Keratinocyte (primary cell): ENCODE results near the gene PAPSS2. TPM values are rescaled to one million over a fixed set of nuclear protein-coding genes. Genes with fewer than 3 reads are reported as not detected.
A peak's percentile ranks its signal among the peaks of the same experiment; 100 is the strongest.

Experiments
- DNase-seq: peaks from one replicate; pipeline ENCODE4 v3.0.0-alpha.2; 2011; ENCODE audit warnings: low read depth, missing footprints, low spot score
- FAIRE-seq: peaks from 2 replicates; lab custom pipeline; 2011; peaks lifted over from hg19 to GRCh38; lab: Jason Lieb, UNC
- H2AFZ ChIP-seq: 2 replicates; pipeline ENCODE4 v1.6.0; 2012; ENCODE audit warnings: low read length, control low read depth, inconsistent platforms; ENCODE audit not compliant: control insufficient read depth
- H3K27ac ChIP-seq: 2 replicates; pipeline ENCODE4 v1.5.1; 2011; ENCODE audit warnings: low read length; ENCODE audit not compliant: control insufficient read depth, insufficient read depth
- H3K27me3 ChIP-seq: 3 replicates; pipeline ENCODE4 v1.6.0; 2011; ENCODE audit warnings: low read length; ENCODE audit not compliant: control insufficient read depth, insufficient read depth; ENCODE audit errors: extremely low read depth
- H3K36me3 ChIP-seq, 2 experiments: 2 replicates in 1 of 2; 3 replicates in 1 of 2; pipeline ENCODE4 v1.5.1; 2011; ENCODE audit warnings: low read length in 2 of 2, mild to moderate bottlenecking in 1 of 2; ENCODE audit not compliant: control insufficient read depth in 2 of 2, insufficient read depth in 2 of 2; ENCODE audit errors: extremely low read depth in 1 of 2
- H3K4me1 ChIP-seq: 3 replicates; pipeline ENCODE4 v1.5.1; 2011; ENCODE audit warnings: low read length; ENCODE audit not compliant: control insufficient read depth, insufficient read depth; ENCODE audit errors: extremely low read depth
- H3K4me2 ChIP-seq: 3 replicates; pipeline ENCODE4 v1.6.0; 2011; ENCODE audit warnings: low read depth, low read length; ENCODE audit not compliant: control insufficient read depth, insufficient read depth; ENCODE audit errors: extremely low read depth
- H3K4me3 ChIP-seq, 3 experiments: fragments of 200-600 bp in 1 of 3; sonication (generic) in 1 of 3; 2 replicates in 2 of 3; 3 replicates in 1 of 3; pipeline ENCODE4 v1.5.1; 2011 to 2016; ENCODE audit warnings: low read length in 3 of 3, mild to moderate bottlenecking in 3 of 3, control low read depth in 2 of 3, inconsistent platforms in 1 of 3, low read depth in 1 of 3, mixed read lengths in 1 of 3, mixed run types in 1 of 3, moderate library complexity in 1 of 3; ENCODE audit not compliant: control insufficient read depth in 2 of 3, insufficient read depth in 2 of 3; ENCODE audit errors: extremely low read depth in 1 of 3
- H3K79me2 ChIP-seq: 2 replicates; pipeline ENCODE4 v1.6.0; 2012; ENCODE audit warnings: low read length; ENCODE audit not compliant: control insufficient read depth, insufficient read depth
- H3K9ac ChIP-seq: 3 replicates; pipeline ENCODE4 v1.6.0; 2011; ENCODE audit warnings: low read length; ENCODE audit not compliant: control insufficient read depth, insufficient read depth; ENCODE audit errors: extremely low read depth
- H3K9me1 ChIP-seq: 3 replicates; pipeline ENCODE4 v1.6.0; 2011; ENCODE audit warnings: low read length; ENCODE audit not compliant: control insufficient read depth, insufficient read depth; ENCODE audit errors: extremely low read depth
- H3K9me3 ChIP-seq: 2 replicates; pipeline ENCODE4 v1.5.1; 2012; ENCODE audit warnings: low read depth, low read length; ENCODE audit not compliant: control insufficient read depth
- H4K20me1 ChIP-seq: 3 replicates; pipeline ENCODE4 v1.6.0; 2011; ENCODE audit warnings: low read length; ENCODE audit not compliant: control insufficient read depth, insufficient read depth; ENCODE audit errors: extremely low read depth
- EZH2 ChIP-seq: IDR thresholded peaks from one replicate; pipeline ENCODE4 v1.6.1; 2012; ENCODE audit warnings: inconsistent platforms, mild to moderate bottlenecking, low read length, moderate library complexity
- dilution Hi-C: fragments of 300-500 bp; cut with MboI; formaldehyde crosslinking; loops from one replicate; pipeline ENCODE4 v1.7.0; 2020; ENCODE audit warnings: low sequenced_read_pairs; ENCODE audit not compliant: extremely low pct_ligation_motif_present
- polyA plus RNA-seq, 5 experiments: library from polyadenylated mRNA; depleted of rRNA in 3 of 5; stranded (reverse) in 3 of 5; stranded (forward) in 1 of 5; unstranded in 1 of 5; fragments of >200 nt; gene quantifications; 1 replicate in 1 of 5; 2 replicates in 3 of 5; 3 replicates in 1 of 5; pipeline versions ENCODE4 v1.2.1 to v1.2.3, GENCODE V29; 2011 to 2012; ENCODE audit warnings: missing spikeins in 2 of 5, low read depth in 1 of 5, low replicate concordance in 1 of 5
- TF ChIP-seq, protein P1 (sequence below), 3 experiments: IDR thresholded peaks in 1 of 3; conservative IDR thresholded peaks in 1 of 3; optimal IDR thresholded peaks in 1 of 3; 2 replicates in 2 of 3; 3 replicates in 1 of 3; pipeline versions ENCODE3 to v1.5.1; 2011; ENCODE audit warnings: low read length in 3 of 3, mild to moderate bottlenecking in 3 of 3, moderate library complexity in 2 of 3, control low read depth in 1 of 3, inconsistent platforms in 1 of 3; ENCODE audit not compliant: insufficient read depth in 2 of 3; ENCODE audit errors: extremely low read depth in 1 of 3

The PAPSS2 gene
- polyA plus RNA-seq, 1 donor (not counting 4 experiments of a cell fraction or from before 2014, with no cell fraction given): 1.1 TPM

DNA sequence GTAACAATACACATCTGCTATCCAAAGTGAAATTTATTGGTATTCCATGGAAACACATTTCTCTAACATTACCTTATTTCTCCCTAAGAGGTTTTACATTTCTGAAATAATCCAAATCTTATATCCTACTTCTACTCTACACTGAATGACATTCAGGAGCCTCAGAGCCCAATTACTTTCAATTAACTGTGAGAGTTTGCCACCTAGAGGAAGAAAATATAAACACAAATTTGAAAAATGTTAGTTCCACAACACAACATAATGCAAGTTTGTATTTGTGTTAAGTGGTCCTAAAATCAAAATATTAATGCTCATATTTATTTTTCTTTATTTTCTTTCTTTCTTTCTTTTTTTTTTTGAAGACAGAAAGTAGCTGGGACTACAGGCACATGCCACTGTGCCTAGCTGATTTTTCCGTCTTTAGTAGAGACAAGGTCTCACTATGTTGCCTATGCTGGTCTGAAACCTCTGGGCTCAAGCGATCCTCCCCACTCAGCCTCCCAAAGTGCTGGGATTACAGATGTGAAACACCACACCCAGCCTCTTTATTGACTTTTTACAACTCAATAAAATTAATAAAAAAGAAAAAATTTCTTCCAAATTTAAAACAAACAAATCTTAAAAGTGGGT, 112.3 kb downstream of the PAPSS2 start:
- Histone ChIP-seq H3K79me2 (no peaks in the 10 kb centered on the region), H3K4me3 (no peak overlapping the region), H2AFZ (no peak overlapping the region), H3K36me3 (peaks cover 2 to 12% of the 10 kb centered on the region in 2 experiments), H3K9ac (no peak overlapping the region), H3K4me1 (peaks cover 5% of the 10 kb centered on the region), H4K20me1 (no peaks in the 10 kb centered on the region), H3K27ac (no peak overlapping the region), H3K27me3 (no peaks in the 10 kb centered on the region), H3K9me3 (no peaks in the 10 kb centered on the region), H3K9me1 (no peaks in the 10 kb centered on the region), H3K4me2 (no peak overlapping the region)
- DNase-seq: no peak
- TF ChIP-seq EZH2: no peak
- TF ChIP-seq, protein P1, sequence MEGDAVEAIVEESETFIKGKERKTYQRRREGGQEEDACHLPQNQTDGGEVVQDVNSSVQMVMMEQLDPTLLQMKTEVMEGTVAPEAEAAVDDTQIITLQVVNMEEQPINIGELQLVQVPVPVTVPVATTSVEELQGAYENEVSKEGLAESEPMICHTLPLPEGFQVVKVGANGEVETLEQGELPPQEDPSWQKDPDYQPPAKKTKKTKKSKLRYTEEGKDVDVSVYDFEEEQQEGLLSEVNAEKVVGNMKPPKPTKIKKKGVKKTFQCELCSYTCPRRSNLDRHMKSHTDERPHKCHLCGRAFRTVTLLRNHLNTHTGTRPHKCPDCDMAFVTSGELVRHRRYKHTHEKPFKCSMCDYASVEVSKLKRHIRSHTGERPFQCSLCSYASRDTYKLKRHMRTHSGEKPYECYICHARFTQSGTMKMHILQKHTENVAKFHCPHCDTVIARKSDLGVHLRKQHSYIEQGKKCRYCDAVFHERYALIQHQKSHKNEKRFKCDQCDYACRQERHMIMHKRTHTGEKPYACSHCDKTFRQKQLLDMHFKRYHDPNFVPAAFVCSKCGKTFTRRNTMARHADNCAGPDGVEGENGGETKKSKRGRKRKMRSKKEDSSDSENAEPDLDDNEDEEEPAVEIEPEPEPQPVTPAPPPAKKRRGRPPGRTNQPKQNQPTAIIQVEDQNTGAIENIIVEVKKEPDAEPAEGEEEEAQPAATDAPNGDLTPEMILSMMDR (optimal IDR thresholded peaks at IDR 0.05 in 1 of 3, IDR thresholded peaks at IDR 0.05 in 1 of 3, conservative IDR thresholded peaks at IDR 0.05 in 1 of 3; ENCODE audit: extremely low read depth in 1 of 3, insufficient read depth in 2 of 3, low read length in 3 of 3): peak in 2 of 3 experiments; percentile 24 to 39
- dilution Hi-C loops: no loop called here
- FAIRE-seq: no peak

DNA sequence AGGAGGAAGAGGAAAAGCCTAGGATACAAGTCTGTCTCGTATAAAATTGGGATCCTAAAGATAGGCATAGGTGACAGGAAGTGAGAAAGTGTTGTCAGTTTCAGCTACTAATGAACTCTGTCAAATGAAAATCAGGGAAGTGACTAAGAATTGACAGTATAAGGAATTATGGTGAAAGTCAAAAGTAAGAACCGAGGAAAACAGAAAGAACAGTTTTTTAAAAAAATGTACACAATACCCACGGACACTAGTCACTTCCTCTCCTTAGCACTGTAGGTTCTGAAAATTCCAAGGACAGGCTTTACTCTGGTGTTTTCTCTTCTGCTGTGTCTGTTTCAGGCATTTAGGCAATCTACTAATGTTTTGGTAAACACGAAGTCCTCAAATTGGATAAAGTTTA, 116.1 kb downstream of the PAPSS2 start:
- H4K20me1 ChIP-seq: no peaks in the 10 kb centered on the region
- dilution Hi-C loops: no loop called here
- FAIRE-seq (no peak), DNase-seq (no peak)
- H3K9ac ChIP-seq: no peak overlapping the region
- H3K4me2 ChIP-seq: no peak overlapping the region
- H3K79me2 ChIP-seq: peaks cover 8% of the 10 kb centered on the region
- H3K4me3 ChIP-seq: no peak overlapping the region
- peaks cover 5% of the 10 kb centered on the region for H3K4me1 ChIP-seq
- H3K27me3 ChIP-seq: no peaks in the 10 kb centered on the region
- H3K9me3 ChIP-seq: no peaks in the 10 kb centered on the region
- peaks cover 2 to 9% of the 10 kb centered on the region in 2 experiments for H3K36me3 ChIP-seq
- TF ChIP-seq EZH2: no peak
- TF ChIP-seq, protein P1 (optimal IDR thresholded peaks at IDR 0.05 in 1 of 3, IDR thresholded peaks at IDR 0.05 in 1 of 3, conservative IDR thresholded peaks at IDR 0.05 in 1 of 3; ENCODE audit: extremely low read depth in 1 of 3, insufficient read depth in 2 of 3, low read length in 3 of 3): no peak
- no peak overlapping the region for H2AFZ ChIP-seq
- no peaks in the 10 kb centered on the region for H3K9me1 ChIP-seq
- peak overlapping the region; percentile 29 for H3K27ac ChIP-seq
